Ramos (cell line): ENCODE results near the gene BANK1.
"Not testable (repeated sequence)": the region's sequence is repeated elsewhere in the genome, so short reads cannot be mapped to it uniquely, and the experiment has no call there.

ENCODE experiments used
- in situ Hi-C: fragments of 300-500 bp; cut with MboI; formaldehyde crosslinking; loops from one replicate; pipeline ENCODE4 v1.14.3; 2022; ENCODE audit warnings: low sequenced_read_pairs; ENCODE audit not compliant: unreplicated experiment

BANK1 gene

DNA sequence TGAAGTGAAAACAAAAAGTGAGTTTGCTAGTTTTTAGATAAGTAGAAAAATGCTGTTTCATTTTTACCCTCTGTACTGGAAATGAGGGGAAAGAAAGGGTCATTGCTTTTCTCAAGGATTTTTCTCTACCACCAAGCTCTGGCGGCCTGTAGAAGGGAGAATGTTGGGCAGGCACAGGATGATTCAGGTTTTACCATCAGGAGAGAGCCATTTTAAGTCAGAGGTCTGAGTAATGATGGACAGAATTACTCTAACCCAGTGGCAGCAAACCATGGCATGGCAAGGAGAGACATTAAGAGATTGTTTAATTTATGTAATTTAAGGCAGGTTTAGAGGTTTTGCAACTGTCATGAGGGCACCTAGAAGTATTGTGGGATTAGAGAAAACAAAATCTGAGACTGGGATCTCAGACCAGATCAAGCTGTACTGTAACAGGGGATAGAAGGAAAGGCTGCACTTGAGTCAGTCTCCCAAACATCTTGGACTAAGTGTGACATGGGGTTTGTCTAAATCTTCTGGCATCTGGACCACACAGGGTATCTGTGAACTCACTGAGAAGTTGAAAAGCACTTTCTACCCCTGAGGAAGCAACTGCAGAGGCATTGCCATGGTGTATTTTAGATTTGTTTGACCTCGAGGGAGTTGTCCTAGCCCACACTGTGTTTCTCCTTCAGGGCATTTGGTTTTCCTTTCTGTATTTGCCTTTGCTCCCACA is 81.6 kb downstream of the BANK1 start:
- in situ Hi-C loops, result no loop called here

DNA sequence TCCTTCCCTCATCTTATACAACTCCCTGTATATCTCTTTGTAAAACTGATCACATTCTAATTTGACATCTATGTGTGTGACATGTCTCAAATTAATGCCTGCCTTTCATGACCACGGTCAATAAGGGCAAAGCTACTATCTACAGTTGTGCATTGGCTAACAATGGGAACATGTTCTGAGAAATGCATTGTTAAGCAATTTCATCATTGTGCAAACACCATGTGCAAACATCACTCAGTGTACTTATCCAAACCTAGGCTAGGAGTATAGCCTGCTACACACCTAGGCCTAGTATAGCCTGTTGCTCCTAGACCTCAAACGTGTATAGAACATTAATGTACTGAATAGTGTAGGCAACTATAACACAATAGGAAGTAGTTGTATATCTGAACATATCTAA is 95.0 kb downstream of the BANK1 start:
- in situ Hi-C loops, result no loop called here

DNA sequence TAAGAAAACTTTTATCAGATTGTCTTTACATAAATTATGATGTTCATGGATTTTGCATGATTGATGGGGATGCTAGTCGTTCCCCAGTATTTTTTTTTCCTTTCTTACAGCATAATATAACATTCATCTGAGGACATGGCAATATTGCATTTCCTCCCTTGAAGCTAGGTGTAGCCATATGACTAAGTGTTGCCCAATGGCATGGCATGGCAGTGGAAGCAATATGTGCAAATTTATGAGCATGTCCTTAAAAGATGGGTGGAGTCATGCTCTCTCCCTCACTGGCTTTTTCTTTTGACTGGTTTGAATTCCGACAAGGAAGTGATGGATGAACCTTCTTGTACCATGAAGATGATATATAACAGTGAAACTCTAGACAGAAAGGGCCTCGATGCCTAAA is 96.3 kb downstream of the BANK1 start:
- in situ Hi-C loops, result no loop called here

DNA sequence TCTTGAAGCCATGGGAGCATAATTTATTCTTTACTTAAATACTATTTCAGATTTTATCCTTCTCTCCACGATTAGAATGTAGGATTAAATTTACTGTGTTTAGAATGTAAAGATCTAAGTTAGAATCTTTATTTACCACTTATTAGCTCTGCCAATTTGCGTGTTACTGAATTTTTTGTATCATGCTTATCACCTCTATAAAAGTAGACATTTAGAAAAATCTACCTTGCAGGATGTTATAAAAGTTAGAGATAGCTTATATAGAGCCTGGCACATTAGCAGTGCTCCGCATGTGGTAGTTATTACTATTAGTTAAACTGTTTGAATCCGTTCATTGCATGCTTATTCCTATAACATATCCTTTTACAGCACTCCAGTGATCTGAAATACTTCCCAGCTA is 97.9 kb downstream of the BANK1 start:
- in situ Hi-C loops, result no loop called here

- in situ Hi-C loops, result not testable (repeated sequence)
Measured at GRCh38 chr4:101905527-101905926, 115.0 kb downstream of the BANK1 start.

DNA sequence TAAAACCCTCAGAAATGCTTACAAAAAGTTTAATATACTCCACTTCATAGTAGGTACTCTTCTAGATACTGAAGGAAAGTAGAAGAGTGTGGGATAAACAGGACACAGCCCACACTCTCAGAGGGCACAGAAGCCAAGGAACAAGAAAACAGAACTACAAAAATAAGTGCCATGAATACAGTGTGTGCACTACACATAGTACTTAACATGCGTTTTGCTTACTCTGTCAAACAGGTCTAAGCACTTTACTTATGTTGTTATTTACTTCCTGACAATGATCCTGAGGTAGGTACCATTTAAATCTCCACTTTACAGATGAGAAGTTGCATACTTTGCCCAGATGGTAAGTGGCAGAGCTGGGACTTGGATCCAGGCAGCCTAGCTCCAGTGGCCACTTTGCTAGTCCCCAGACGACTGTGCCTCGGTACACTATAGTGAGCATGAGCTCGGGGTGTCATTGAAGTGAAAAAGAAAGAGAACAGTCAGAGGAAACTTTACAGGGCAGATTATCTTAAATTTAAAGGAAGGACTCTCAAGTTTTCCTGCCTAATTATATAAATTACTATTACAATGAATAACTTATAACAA is 120.3 kb downstream of the BANK1 start:
- in situ Hi-C loops, result no loop called here

DNA sequence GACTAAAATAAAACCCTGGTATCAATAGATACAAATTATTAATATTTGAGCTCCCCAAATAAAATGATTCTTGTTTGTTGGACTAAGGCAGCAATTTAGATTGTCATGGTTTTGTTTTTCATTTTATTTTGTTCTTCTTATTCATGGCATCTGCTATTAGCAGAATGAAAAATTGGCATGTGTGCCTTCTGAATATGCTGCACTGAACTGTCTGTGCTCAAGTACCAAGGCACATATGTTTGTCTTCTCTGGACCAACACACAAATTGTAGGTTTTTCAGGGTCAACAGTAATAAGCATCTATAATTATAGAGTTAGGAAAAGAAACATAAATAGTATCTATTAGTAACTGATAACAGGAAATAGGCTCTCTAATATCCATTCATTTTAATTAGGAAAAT is 121.1 kb downstream of the BANK1 start:
- in situ Hi-C loops, result no loop called here

GRCh38 chr4:101914761-101915160 is 124.2 kb downstream of the BANK1 start:
- in situ Hi-C loops, result no loop called here

DNA sequence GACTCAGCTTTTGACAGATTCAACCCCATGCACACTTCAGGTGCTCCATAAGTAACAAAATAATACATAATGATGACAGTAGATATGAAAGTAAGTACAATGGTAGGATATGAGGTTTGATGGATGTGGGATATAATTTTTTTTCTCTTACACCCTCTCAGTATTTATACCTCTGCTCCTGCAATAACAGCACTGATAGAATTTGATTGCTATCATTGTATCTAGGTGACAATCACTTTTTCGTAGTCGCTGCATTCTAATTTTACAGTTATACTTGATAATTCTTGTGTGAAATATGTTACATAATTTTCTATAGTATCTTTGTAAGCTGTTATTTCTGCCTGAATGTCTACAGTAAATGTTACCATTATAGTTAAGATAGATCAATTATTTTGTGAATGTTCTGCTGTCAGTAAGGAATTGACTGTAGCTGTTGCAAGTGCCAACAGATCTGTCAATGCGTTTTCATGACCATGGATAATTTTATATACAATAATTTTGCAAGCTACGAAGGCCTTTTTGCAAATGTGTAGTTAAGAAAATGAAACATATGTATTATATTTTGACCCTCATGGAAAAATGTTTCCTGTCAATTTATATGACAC is 128.9 kb downstream of the BANK1 start:
- in situ Hi-C loops, result no loop called here

- in situ Hi-C loops, result no loop called here
Measured at GRCh38 chr4:101921370-101921769, 130.8 kb downstream of the BANK1 start.

GRCh38 chr4:101931619-101932018 is 141.1 kb downstream of the BANK1 start:
- in situ Hi-C loops, result no loop called here

DNA sequence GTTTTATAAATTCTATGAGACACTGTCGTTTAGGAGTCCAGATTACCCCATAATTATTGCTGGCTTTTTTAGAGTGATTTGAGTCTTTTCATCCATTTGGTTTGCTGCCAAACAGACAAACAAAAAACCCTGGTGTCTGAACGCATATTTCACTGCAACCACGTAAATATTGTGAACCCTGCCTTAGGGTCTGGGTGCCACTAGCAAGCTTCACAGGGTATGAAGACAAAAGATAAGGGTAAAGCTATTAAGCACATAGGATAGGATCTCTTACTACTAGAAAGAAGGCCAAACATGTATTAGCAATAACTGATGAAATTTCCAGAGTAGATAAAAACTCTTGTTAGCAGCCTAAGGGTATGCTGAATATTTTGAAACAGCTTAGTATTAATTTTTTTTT is 143.3 kb downstream of the BANK1 start:
- in situ Hi-C loops, result no loop called here

DNA sequence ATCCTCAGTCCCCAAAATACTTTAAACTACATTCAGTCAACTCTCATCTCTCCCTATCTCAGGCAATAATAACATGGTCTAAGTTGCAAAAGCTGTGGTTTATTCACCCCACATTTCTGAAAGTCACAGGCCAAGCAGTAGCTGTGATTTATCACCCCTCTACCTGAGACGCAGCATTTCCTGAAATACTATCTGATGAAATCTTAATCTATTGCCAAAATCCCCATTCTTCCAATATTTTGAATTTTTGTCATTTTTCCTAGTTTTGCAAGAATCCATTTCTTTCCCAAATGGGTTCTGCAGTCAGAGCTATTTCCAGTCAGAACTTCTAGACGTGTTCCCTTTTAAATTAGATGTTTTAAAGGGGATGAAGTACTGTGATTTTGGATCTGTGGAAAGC is 148.3 kb downstream of the BANK1 start:
- in situ Hi-C loops, result no loop called here

GRCh38 chr4:101941816-101942358 is 151.4 kb downstream of the BANK1 start:
- in situ Hi-C loops, result no loop called here

DNA sequence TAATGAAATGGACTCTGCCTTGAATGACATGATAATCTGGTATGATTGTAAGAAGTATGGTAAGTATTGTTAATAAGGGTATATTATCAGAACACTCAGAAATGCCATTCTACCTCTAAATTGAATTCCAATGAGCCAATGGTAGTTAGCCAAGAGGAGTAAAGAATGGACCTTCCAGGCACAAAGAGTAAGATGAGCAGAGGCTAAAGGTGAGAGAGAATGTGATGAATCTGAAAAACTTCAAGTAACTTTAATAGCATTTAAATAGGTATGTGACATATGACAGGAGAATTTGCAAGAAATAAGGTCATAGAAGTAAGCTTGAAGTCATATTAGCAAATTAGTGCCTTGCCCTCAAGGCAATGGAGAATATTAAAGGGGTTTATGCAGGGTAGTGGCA is 152.4 kb downstream of the BANK1 start:
- in situ Hi-C loops, result no loop called here

- in situ Hi-C loops, result no loop called here
Measured at GRCh38 chr4:101944649-101945048, 154.1 kb downstream of the BANK1 start.

DNA sequence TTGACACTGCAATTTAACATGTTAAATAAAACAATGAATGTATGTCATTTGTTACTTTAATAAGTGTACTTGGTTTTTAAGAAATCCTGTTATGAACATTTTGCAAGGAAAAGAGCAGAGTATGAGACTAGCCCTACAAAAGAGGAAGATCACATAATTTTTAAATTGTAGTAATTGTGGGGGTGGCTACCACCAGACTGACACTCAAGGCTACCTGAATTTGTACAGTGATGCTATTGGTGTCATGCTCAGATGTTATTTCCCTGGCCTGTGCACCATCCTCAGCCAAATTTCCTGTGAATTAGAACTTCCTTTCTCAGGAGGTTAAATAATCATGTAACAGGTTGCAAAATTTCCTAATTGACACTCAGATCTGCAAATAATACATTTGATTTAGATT is 157.5 kb downstream of the BANK1 start:
- in situ Hi-C loops, result no loop called here

GRCh38 chr4:101948951-101949350 is 158.4 kb downstream of the BANK1 start:
- in situ Hi-C loops, result no loop called here

GRCh38 chr4:101950258-101950979 is 159.9 kb downstream of the BANK1 start:
- in situ Hi-C loops, result no loop called here

DNA sequence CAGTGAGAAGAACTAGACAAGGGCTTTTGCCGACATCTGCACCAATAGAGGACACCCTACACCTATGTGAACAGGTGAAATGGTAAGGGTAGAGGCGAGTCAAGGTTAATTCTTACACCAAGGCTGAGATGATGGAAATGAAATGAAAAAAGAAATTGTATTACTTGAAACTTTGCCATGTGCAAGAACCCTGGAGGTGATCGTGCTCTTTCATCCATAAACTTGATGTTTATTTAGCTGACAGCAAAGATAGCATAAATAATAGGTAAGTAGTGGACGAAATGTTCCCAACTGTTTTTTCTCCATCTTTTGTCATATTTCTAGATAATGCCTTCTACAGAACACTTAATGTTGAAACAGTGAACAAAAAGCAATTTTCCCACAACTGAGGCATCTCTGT is 162.5 kb downstream of the BANK1 start:
- in situ Hi-C loops, result no loop called here

GRCh38 chr4:101953949-101954348 is 163.4 kb downstream of the BANK1 start:
- in situ Hi-C loops, result no loop called here
